GM19035 (cell line): ENCODE results near the gene LONP2.
"Not testable (repeated sequence)": the region's sequence is repeated elsewhere in the genome, so short reads cannot be mapped to it uniquely, and the experiment has no call there.

Source experiments
- ATAC-seq: cut with Tn5 transposase; IDR thresholded peaks from one replicate; pipeline ENCODE4 v1.9.1; 2021; ENCODE audit not compliant: unreplicated experiment

The LONP2 gene

DNA sequence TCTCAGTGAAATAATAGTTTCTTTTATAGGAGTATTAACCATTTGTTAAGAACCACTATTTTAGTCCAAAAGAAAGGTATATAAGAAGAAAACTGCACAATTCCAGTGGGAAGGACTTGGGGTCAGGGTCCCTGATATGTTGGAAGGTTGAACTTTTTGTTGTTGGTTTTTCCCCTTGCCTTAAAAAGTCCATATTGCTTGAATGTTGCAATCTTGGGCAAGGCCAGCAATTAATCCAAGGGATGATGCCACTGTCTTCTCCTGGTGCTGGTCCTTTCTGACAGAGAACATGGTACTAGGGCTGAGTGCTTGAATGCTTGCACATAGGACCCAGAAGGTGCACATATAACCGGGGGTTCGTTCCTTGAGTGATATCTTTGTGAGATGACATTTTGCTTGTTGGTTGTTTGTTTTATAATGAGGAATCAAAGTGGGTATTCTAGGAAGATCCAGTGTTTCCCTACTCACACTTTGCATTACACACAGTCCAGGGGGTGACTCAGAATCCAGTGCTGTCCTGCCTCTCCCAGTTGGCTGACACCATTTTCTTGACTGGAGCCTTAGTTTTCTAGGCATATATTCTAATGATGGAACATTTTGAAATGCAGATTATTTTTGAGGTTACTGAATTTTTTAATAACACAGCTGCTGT, 86.2 kb downstream of the LONP2 start:
- ATAC-seq, result no peak

DNA sequence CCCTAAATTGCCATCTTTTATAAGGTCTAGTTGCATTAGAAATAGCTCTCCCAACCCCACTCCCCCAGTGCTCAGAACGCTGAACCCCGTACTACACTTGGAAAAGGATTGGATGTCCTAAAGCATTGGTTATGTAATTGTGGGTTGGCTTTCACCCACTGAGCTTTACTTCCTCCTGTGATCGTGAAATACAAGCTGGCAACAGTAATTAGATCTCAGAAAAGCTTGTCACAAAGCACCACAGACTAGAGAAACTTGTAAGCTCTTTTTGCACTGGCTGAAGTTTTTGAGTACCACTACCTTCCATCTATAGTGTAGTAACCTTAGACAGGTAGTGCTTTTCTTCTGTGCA, 86.7 kb downstream of the LONP2 start:
- ATAC-seq, result no peak

DNA sequence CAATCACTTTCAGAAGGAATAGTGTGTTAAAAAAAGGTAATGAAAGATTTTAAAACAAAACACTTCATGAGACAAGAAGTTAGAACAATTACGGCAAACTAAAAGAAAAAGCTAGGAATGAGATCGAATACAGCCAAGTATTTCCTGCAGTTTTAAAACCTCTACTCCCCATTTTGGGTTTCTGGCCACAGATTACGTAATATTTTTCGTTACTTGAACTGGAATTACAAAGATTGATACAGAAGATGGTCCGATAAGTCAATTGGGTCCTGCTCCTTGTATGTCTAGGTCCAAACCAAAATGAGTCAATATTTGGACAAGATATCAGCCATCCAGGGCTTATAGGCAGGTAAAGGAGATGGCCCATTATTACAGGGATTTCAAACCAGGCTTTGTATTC, 88.9 kb downstream of the LONP2 start:
- ATAC-seq, result no peak

GRCh38 chr16:48334325-48334724, 90.2 kb downstream of the LONP2 start:
- no peak for ATAC-seq

DNA sequence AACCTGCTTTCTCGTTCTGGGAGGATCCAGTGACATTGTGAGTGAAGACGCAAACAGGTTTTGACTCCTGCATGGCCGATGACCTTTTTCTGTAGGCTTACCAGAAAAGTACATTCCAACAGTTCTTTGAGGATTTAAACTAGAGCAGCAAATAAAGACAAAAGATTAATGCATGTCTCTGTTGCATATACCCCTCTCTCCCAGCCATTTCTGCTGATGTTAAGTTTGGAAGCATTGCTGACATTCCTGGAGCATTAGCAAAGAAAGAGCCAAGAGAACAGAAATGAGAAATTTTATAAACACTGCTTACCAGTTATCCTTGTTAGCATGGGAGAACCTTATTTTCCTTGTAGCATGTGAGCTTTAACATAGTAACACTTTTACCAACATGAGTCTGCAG, 91.9 kb downstream of the LONP2 start:
- no peak for ATAC-seq

GRCh38 chr16:48340054-48340453, 96.0 kb downstream of the LONP2 start:
- ATAC-seq, result no peak

- ATAC-seq, result no peak
These were observed 98.5 kb downstream of the LONP2 start for GRCh38 chr16:48342591-48342990.

- no peak for ATAC-seq
These were observed 103.2 kb downstream of the LONP2 start for GRCh38 chr16:48347191-48347865.

DNA sequence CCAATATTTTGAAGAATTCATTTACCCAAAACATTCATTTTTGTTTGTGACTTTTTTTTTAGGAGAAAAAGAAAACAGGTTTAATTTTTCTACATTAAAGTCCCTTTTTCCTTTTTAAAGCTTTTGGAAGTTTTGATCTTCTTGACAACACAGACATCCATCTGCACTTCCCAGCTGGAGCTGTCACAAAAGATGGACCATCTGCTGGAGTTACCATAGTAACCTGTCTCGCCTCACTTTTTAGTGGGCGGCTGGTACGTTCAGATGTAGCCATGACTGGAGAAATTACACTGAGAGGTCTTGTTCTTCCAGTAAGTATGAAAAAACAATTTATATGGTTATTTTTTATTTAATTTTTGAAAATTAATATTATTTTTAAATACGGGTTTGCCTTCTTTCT, 103.9 kb downstream of the LONP2 start:
- no peak for ATAC-seq

GRCh38 chr16:48350736-48351135, 106.6 kb downstream of the LONP2 start:
- ATAC-seq, result no peak

GRCh38 chr16:48352648-48353390, 108.7 kb downstream of the LONP2 start:
- no peak for ATAC-seq

- ATAC-seq, result no peak
These were observed 109.6 kb downstream of the LONP2 start for GRCh38 chr16:48353565-48354163.

- ATAC-seq, result not testable (repeated sequence)
These were observed 110.3 kb downstream of the LONP2 start for GRCh38 chr16:48354385-48354784.

DNA sequence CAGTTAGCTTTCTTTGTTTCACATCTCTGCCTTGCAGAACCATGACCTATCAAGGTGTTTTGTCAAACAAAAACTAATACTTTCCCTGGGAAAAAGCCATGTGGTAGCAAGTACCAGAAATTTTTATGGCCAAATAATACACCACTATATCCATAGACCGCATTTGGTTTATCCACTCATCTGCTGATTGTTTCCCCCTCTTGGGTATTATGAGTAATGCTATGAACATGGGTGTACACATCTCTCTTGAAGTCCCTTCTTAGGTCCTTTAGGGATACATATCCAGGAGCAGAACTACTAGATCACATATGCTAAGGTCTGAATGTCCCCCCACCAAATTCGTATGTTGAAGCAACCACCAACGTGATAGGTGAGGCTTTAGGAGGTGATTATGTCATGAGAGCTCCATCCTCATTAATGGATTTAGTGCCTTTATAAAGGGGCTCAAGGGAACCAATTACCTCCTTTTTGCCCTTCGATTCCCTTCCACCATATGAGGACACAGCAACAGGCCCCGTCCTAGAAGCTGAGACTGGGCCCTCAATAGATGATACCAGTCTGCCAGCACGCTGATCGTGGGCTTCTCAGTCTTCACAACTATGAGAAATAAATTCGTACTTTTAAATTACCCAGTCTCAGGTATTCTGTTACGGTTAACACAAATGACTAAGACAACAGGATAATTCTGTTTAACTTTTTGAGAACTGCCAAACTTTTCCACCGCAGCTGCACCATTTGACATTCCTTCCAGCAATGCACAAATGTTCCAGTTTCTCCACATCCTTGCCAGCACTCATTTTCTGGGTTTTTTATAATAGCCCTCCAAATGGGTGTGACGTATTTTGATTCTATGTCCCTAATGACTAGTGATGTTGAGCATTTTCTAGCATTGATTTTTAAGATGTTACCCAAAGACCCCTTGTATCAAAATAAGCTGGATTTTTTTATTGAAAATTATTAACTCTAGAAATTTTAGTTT, 111.1 kb downstream of the LONP2 start:
- no peak for ATAC-seq

GRCh38 chr16:48356633-48357376, 112.7 kb downstream of the LONP2 start:
- no peak for ATAC-seq

DNA sequence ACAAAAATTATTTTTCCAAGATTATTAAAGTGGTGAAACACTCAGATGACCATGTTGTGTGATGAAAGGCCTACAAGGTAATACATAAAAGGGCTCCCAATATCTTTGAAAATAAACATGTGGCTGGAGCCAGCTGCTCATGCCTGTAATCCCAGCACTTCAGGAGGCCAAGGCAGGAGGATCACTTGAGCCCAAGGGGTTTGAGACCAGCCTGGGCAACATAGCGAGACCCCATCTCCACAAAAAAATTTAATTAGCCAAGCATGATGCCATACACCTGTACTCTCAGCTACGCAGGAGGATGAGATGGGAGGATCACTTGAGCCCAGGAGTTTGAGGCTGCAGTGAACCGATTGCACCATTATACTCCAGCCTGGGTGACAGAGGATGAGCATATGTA, 114.3 kb downstream of the LONP2 start:
- ATAC-seq, result no peak

DNA sequence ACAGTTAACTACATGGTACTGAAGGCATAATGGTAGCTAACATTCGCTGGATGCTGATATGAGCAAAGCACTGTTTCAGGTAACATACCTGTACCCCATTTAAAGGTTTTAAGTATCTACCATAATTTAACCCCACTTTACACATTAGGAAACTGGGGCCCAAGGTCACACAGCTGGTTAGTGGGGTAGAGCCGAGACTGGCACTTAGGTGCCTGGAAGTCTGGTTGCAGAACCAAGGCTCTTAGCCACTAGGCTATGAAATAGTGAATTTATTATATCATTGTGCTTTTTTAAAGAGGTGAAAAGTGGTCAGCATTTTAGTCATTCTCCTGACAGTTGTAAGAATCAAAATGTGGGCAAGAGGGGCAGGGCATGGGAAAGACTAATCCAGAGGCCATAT, 115.9 kb downstream of the LONP2 start:
- ATAC-seq, result no peak

DNA sequence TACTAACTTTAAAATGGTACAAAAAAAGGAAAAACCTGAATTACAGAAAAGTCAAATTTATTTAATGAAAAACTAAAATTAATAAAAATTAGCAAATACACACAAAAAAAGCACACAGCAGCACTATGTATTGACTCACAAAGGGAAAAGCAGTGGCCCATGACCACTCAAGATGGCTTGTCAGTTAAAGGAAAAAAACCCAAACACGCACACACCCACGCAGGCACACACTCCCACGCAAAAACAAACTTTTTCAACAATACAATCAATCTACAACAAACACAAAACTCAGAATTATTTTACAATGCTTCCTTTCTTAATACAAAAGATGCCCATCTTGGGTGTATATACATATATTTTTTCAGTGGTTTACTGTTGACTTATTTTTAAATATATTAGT, 116.9 kb downstream of the LONP2 start:
- ATAC-seq, result no peak

DNA sequence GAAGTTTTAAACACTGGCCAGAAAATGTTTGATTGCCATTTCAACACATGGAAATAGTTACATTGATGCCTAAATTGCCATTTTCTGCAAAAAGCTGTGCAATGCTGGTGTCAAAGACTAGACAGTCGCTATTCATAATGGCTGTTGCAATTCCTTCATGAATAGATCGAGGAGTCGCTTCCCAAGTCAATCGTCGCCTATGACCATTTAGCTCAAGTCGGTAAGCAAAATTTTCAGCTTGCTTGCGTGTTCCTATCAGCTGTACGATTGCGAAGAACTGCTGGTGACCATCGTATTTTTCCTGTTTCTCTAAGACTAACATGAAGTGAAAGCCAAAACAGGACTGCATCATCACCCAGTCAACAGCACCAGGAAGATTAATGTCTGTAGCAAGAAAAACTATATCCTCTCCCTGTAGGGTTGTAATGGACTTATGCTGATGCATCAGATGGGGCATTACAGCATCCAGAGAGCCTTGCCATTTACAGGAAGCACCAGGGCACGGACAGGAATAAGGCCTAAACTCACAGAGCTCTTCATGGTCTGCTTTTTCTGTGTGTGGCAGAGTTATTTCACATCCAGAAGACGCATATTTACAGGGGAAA, 117.5 kb downstream of the LONP2 start:
- no peak for ATAC-seq
